Upper lobe of right lung (tissue), 1 donor: ENCODE measurements around the gene OR13F1. TPM values are rescaled to one million over a fixed set of nuclear protein-coding genes. Genes with fewer than 3 reads are reported as not detected.

Experiments
- ATAC-seq: fragments of 200-7000 bp; cut with Tn5 transposase; one replicate; pipeline ENCODE4 v1.9.1; 2020; ENCODE audit warnings: mild to moderate bottlenecking, moderate library complexity
- DNase-seq: peaks from one replicate; pipeline ENCODE4 v3.0.0-alpha.2; 2020
- H3K27ac ChIP-seq: fragments of 200-600 bp; one replicate; pipeline ENCODE4 v1.8.0; 2022
- H3K27me3 ChIP-seq: fragments of 200-600 bp; one replicate; pipeline ENCODE4 v1.8.0; 2022; ENCODE audit warnings: mild to moderate bottlenecking
- H3K36me3 ChIP-seq: fragments of 200-600 bp; one replicate; pipeline ENCODE4 v1.8.0; 2022
- H3K4me1 ChIP-seq: fragments of 200-600 bp; one replicate; pipeline ENCODE4 v1.8.0; 2022
- H3K4me3 ChIP-seq: fragments of 200-600 bp; one replicate; pipeline ENCODE4 v1.8.0; 2022; ENCODE audit warnings: mild to moderate bottlenecking
- H3K9me3 ChIP-seq: fragments of 200-600 bp; one replicate; pipeline ENCODE4 v1.8.0; 2022
- CTCF ChIP-seq: fragments of 200-600 bp; IDR thresholded peaks from one replicate; pipeline ENCODE4 v1.8.0; 2022; ENCODE audit warnings: antibody characterized with exemption
- intact Hi-C: fragments of 100-400 bp; cut with DNase I; formaldehyde crosslinking; loops from one replicate; pipeline ENCODE4 v1.11.0; 2022
- long read RNA-seq: library from polyadenylated mRNA; unstranded; transcript quantifications from one replicate; pipeline ENCODE4 v2.0.0, GENCODE V29; 2021
- total RNA-seq: library from RNA; stranded (reverse); fragmentation: NEBNext Ultra II Directional; extraction: Animal tissue kit (Norgen Biotek cat#: 25700); gene quantifications from one replicate; pipeline ENCODE4 v1.2.1, GENCODE V29; 2021
- donor health status: DM: no; HTN: yes; CAD: no; lungs with severe emphysema.

The OR13F1 gene
- total RNA-seq = not detected
- long read RNA-seq = 0 reads

- intact Hi-C loops = no loop called here
- H3K9me3 ChIP-seq = no peaks in the 10 kb centered on the region
- H3K4me1 ChIP-seq = no peaks in the 10 kb centered on the region
- no peak within 1 kb of the TSS for H3K27ac ChIP-seq
- DNase-seq (no peak), ATAC-seq (no peak)
- no peak within 1 kb of the TSS for H3K4me3 ChIP-seq
- TF ChIP-seq CTCF = no peak
- H3K36me3 ChIP-seq = no peaks in the 10 kb centered on the region
- no peaks in the 10 kb centered on the region for H3K27me3 ChIP-seq
These were observed at the start of gene OR13F1 for GRCh38 chr9:104503963-104504362. Gene OR13F1, plus strand, starts transcription at chr9:104504263. Its CDS starts 0 bp downstream, at chr9:104504263.

GRCh38 chr9:104456831-104457230 lies 47.2 kb upstream of the OR13F1 start:
- ATAC-seq (no peak), DNase-seq (no peak)
- no peaks in the 10 kb centered on the region for H3K4me1 ChIP-seq
- TF ChIP-seq CTCF = no peak
- H3K9me3 ChIP-seq = no peaks in the 10 kb centered on the region
- no peak overlapping the region for H3K27ac ChIP-seq
- intact Hi-C loops = no loop called here
- no peak overlapping the region for H3K4me3 ChIP-seq
- H3K27me3 ChIP-seq = no peaks in the 10 kb centered on the region
- H3K36me3 ChIP-seq = no peaks in the 10 kb centered on the region

GRCh38 chr9:104463864-104464263 lies 40.2 kb upstream of the OR13F1 start:
- Histone ChIP-seq H3K4me3 (no peak overlapping the region), H3K4me1 (no peaks in the 10 kb centered on the region), H3K9me3 (no peaks in the 10 kb centered on the region), H3K27ac (no peak overlapping the region), H3K27me3 (no peaks in the 10 kb centered on the region), H3K36me3 (no peaks in the 10 kb centered on the region)
- ATAC-seq (no peak), DNase-seq (no peak)
- TF ChIP-seq CTCF = no peak
- intact Hi-C loops = no loop called here

GRCh38 chr9:104468261-104468660 lies 35.8 kb upstream of the OR13F1 start:
- no peak overlapping the region for H3K4me3 ChIP-seq
- DNase-seq = no peak
- no peak for ATAC-seq

GRCh38 chr9:104482921-104483570 lies 21.0 kb upstream of the OR13F1 start:
- Histone ChIP-seq H3K36me3 (no peaks in the 10 kb centered on the region), H3K9me3 (no peaks in the 10 kb centered on the region), H3K27ac (no peak overlapping the region), H3K4me3 (no peak overlapping the region), H3K27me3 (no peaks in the 10 kb centered on the region), H3K4me1 (no peaks in the 10 kb centered on the region)
- no peak for ATAC-seq
- TF ChIP-seq CTCF = no peak
- intact Hi-C loops = no loop called here
- DNase-seq = no peak

More at GRCh38 chr9:104468261-104468660, 35.8 kb upstream of the OR13F1 start:
- Histone ChIP-seq H3K9me3 (no peaks in the 10 kb centered on the region), H3K27me3 (no peaks in the 10 kb centered on the region), H3K36me3 (no peaks in the 10 kb centered on the region), H3K27ac (no peak overlapping the region), H3K4me1 (no peaks in the 10 kb centered on the region)
- intact Hi-C loops = no loop called here
- no peak for TF ChIP-seq CTCF

GRCh38 chr9:104485014-104485413 lies 19.0 kb upstream of the OR13F1 start:
- ATAC-seq (no peak), DNase-seq (no peak)
- no peaks in the 10 kb centered on the region for H3K27me3 ChIP-seq
- intact Hi-C loops = no loop called here
- no peaks in the 10 kb centered on the region for H3K4me1 ChIP-seq
- TF ChIP-seq CTCF = no peak
- no peaks in the 10 kb centered on the region for H3K9me3 ChIP-seq
- no peak overlapping the region for H3K4me3 ChIP-seq
- H3K27ac ChIP-seq = no peak overlapping the region
- H3K36me3 ChIP-seq = no peaks in the 10 kb centered on the region
